Posterior vena cava (tissue), 2 donors: ENCODE data around the gene SLCO1A2. TPM values are rescaled to one million over a fixed set of nuclear protein-coding genes. Genes with fewer than 3 reads are reported as not detected.

Experiments
- DNase-seq: peaks from one replicate; pipeline ENCODE4 v3.0.0-alpha.2; 2020; ENCODE audit warnings: low spot score
- intact Hi-C, 2 donors: fragments of 100-400 bp; cut with DNase I; formaldehyde crosslinking; loops; one replicate each; pipeline versions ENCODE4 v1.14.1 to v1.14.2; 2022 to 2023
- total RNA-seq, 2 donors: library from RNA; stranded (reverse); fragmentation: NEBNext Ultra II Directional; extraction: Animal tissue kit (Norgen Biotek cat#: 25700); gene quantifications; one replicate each; pipeline ENCODE4 v1.2.1, GENCODE V29; 2021
- donor health status: DM: yes; HTN: yes; CAD: no.
- donor health status: DM: yes; HTN: yes; CAD: no.

SLCO1A2 gene
- total RNA-seq, 2 donors from 2014 or later, result not detected

- intact Hi-C loops, result no loop called here
- DNase-seq, result no peak
These were observed 2.7 kb upstream of the SLCO1A2 start for GRCh38 chr12:21337453-21337852.

DNA sequence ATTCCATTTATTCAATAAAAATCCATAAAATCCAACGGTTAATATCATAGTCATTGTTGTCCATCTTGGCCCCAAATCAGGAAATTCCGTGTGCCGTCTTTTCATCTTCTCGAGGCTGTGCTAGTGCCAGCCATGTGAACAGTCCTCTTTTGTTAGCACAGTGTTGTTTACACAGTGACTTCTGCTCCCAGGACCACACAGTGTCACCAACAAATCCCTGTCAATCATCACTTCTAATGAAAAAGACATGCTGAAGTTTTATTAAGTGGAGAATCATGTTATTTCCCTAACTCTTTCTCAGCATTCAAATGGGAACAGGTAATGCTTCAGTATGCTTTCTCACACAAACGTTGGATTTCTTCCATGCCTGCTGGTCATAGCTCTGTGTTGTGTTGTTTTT is 1.9 kb upstream of the SLCO1A2 start:
- no peak for DNase-seq
- intact Hi-C loops, result no loop called here

- intact Hi-C loops, result no loop called here
- no peak for DNase-seq
These were observed 3.9 kb downstream of the SLCO1A2 start for GRCh38 chr12:21330682-21331253.

- DNase-seq, result no peak
- intact Hi-C loops, result no loop called here
These were observed 6.1 kb downstream of the SLCO1A2 start for GRCh38 chr12:21328578-21328977.

DNA sequence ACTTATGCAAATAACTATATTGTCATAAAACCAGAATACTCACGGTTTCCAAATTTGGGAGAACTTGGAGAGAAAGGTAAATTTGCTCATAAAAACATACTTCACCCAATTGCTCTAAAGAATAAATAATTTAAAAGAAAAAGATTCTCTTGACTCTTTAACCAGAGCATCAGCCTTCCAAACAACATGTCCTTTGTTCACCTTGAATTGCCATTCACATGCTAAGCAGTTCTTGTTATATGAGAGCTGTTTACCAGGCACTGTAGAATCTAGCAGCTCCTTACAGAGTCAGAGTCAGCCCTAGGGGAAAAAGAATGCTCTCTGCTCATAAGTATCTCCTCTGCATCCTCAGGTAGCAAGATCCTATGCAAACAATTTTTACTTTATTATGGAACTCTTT is 10.2 kb downstream of the SLCO1A2 start:
- intact Hi-C loops, result no loop called here
- no peak for DNase-seq

DNA sequence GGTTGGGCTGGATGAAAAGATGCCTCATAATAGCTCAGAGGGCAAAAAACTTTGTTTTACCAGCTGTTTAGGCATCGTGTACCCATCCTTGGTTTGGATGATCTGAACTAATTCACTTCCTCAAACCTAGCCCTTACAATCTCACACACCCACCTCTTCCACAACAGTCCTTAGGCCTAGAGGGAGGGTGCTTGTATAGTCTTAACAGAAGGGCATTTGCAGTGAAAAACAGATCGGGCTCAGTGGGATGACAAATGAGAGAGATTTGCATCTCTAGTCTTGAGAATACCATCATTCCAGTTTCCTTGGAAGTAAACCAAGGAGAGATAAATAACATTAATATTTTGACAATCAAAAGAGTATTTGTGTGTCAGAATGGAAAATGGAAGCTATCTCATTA is 11.0 kb downstream of the SLCO1A2 start:
- no peak for DNase-seq
- intact Hi-C loops, result no loop called here

DNA sequence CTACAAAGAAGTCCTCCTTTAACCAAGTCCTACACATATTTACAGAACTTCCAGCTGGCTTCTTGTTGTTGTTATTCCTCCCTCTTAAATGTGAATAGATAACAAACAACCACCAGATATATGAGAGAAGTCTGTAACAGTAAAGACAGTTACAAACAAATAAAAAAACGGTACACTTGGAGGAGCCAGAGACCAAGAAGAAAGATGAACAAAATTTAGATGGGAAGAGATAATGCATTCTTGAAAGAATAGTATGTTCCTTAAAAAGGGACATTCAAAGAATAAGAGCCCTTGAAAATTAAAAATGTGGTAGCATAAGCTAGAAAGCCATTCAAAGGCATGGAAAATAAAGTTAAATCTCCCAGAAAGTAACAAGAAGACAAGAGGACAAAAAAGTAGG is 25.9 kb downstream of the SLCO1A2 start:
- no peak for DNase-seq
- intact Hi-C loops, result no loop called here

- intact Hi-C loops, result no loop called here
- DNase-seq, result no peak
These were observed 29.1 kb downstream of the SLCO1A2 start for GRCh38 chr12:21305661-21306060.

- no peak for DNase-seq
- intact Hi-C loops, result no loop called here
These were observed 34.1 kb downstream of the SLCO1A2 start for GRCh38 chr12:21300632-21301031.

DNA sequence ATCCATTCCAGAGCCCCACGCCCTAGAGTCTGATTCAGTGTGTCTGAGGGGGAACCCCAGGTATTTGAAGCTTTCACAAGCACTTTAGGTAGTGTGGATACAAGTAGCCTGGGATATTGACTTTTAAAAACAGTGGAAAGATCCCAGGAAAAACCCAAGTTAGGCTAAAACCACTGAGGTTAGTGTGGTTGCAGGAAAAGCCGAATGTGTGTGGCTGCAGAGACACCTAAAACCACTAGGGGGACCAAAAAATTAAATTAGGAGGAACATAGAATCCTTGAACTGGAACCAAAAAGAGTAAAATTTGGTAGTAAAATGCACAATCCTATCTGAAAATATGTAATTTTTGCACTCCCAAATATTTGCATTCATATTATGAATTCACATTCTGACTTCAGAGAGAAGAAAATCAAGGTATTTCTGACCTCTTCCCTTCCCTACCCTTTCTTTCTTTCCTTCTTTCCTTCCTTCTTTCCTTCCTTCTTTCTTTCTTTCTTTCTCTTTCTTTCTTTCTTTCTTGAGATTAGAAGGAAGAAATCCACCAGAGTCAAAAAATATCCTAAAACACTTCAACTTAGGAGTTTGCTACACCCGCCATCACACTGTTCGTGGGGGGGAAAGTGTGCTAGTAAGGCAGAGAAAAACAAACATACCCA is 37.8 kb downstream of the SLCO1A2 start:
- intact Hi-C loops, result loop anchor here in 1 of 2 donors (2.0 kb wide), 1 partner anchor 48 kb away; no protein-coding TSS in a partner anchor

GRCh38 chr12:21296348-21296747 is 38.4 kb downstream of the SLCO1A2 start:
- intact Hi-C loops, result loop anchor here in 1 of 2 donors (2.0 kb wide), 1 partner anchor 48 kb away; no protein-coding TSS in a partner anchor
- no peak for DNase-seq

More for the DNA sequence above, 37.8 kb downstream of the SLCO1A2 start:
- DNase-seq, result no peak

DNA sequence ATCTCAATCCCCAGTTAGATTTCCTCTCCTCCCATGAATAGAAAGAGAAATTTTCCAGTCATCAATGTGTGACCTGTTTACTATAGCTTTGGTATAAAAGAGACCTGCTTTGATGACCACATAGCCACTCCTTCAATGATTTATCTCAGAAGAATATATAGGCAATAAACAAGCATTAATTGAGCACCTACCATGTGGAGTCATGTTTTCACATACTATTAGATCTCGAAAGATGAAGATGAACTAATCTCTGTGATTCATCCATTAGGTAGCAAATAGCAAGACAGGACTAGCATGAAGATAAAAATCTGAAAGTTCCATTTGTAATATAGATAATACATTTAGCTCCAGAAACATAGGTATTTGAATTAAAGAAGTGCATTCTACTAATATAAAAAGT is 40.5 kb downstream of the SLCO1A2 start:
- DNase-seq, result no peak
- intact Hi-C loops, result no loop called here

DNA sequence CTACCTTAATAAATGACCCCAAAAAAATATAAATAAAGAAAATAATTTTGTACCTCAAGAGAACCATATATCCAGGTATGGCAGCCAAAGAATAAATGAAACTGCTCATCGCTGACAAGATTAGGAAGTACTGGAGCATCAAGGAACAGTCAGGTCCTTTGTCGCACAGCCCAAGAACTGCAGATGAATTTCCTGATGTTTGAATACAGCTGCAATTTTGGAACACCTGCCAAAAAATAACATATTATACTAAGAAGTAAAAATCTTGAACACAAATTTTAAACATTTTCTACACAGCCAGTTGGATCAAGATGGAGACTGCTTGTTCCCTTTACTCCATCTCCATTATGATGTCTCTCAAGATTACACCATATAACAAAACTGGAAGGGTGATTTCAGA is 42.6 kb downstream of the SLCO1A2 start:
- intact Hi-C loops, result no loop called here
- no peak for DNase-seq

GRCh38 chr12:21289698-21290097 is 45.0 kb downstream of the SLCO1A2 start:
- intact Hi-C loops, result no loop called here
- DNase-seq, result no peak

- DNase-seq, result no peak
These were observed 57.9 kb downstream of the SLCO1A2 start for GRCh38 chr12:21276826-21277225.

GRCh38 chr12:21265932-21266331 is 68.8 kb downstream of the SLCO1A2 start:
- intact Hi-C loops, result no loop called here
- no peak for DNase-seq

More at GRCh38 chr12:21276826-21277225, 57.9 kb downstream of the SLCO1A2 start:
- intact Hi-C loops, result no loop called here

GRCh38 chr12:21264232-21264631 is 70.5 kb downstream of the SLCO1A2 start:
- no peak for DNase-seq
- intact Hi-C loops, result no loop called here

DNA sequence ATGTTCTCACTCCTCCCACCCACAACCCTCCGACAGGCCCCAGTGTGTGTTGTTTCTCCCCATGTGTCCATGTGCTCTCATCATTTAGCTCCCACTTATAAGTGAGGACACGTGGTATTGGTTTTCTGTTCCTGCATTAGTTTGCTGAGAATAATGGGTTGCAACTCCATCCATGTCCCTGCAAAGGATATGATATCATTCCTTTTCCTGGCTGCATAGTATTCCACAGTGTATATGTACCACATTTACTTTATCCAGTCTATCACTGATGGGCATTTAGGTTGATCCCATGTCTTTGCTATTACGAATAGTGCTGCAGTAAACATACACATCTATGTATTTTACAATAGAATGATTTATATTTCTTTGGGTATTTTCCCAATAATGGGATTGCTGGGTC is 77.5 kb downstream of the SLCO1A2 start:
- no peak for DNase-seq
- intact Hi-C loops, result no loop called here

DNA sequence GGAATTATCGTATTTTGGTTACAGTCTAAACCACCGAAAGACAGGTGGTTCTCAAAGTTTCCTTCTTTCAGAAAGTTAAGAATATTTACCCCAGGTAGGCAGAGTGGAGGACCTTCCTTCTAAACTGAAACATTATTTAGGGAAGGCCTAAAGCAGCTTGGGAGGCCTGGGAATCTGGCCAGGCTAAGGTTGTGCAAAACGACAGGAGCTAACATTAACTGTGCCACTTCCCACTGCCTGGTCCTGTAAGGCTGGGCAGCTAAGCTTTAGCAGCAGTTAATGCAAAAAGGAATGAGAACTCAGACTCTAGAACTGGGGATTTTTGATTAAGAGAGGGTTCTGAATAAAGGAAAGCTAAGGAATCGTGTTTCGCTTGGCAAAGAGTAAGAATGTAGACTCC is 82.6 kb downstream of the SLCO1A2 start:
- no peak for DNase-seq
- intact Hi-C loops, result no loop called here

- DNase-seq, result no peak
- intact Hi-C loops, result no loop called here
These were observed 86.0 kb downstream of the SLCO1A2 start for GRCh38 chr12:21248679-21249078.

DNA sequence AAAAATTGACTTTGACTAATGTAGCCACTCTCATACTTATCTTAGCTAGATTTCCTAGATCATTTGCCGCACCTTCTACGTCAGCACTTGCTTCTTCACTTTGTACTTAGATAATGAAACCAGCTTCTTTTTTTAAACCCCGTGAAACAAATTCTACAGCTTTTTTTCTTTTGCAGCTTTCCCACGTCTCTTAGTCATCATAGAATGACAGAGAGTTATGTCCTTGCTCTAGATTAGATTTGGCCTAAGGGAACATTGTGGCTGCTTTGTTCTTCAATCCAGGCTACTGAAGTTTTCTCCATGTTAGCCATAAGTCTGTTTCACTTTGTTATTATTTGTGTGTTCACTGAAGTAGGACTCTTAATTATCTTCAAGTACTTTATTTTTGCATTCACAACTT is 94.9 kb downstream of the SLCO1A2 start:
- DNase-seq, result no peak
- intact Hi-C loops, result no loop called here
